ENCODE measurements around the gene PRDX5. TPM values are rescaled to one million over a fixed set of nuclear protein-coding genes. Genes with fewer than 3 reads are reported as not detected.
"Not testable (repeated sequence)": the region's sequence is repeated elsewhere in the genome, so short reads cannot be mapped to it uniquely, and the experiment has no call there.

The PRDX5 gene
- total RNA-seq, 1 experiment from 2014 or later: 228 TPM

DNA sequence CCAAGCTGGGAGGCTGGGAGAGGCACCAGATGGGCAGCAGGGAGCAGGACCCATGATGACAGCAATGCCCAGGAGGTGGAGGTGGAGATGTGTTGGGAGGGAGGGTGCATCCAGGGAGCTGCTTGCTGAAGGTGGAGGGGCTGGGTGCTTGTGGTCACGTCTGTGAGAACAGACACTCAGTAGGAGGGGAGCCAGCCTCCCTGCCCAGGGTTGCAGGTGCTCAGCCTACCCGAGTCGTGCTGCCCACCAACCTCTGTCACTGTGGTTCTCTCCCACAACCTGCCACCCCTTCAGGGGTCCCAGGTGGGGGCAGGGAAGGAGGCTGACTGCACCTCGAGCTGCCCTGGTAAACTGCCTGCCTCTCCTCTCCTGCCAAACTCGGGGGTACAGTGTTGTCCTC lies 5.5 kb downstream of the PRDX5 start:
- no peaks in the 10 kb centered on the region for H3K27me3 Mint-ChIP-seq (ENCODE audit: low read depth)
- Histone ChIP-seq H2AFZ (ENCODE audit: low read length) (no peak overlapping the region), H3K18ac (ENCODE audit: insufficient read length, low read depth, low read length) (no peak overlapping the region), H3K14ac (ENCODE audit: insufficient read depth, low read length) (peak overlapping the region; percentile 41; the same call in 1 of the 2 replicates), H3K27me3 (ENCODE audit: insufficient read depth, low read length) (no peaks in the 10 kb centered on the region), H2BK5ac (ENCODE audit: insufficient read length, low read length) (no peak overlapping the region), H3K23ac (ENCODE audit: insufficient read length, low read depth, low read length) (no peak overlapping the region), H3K4me2 (ENCODE audit: insufficient read depth, insufficient read length, low read length) (no peak overlapping the region), H3K9me3 (ENCODE audit: control insufficient read depth, low read depth, low read length) (no peaks in the 10 kb centered on the region), H2BK15ac (ENCODE audit: low read depth, low read length) (no peak overlapping the region), H3K23me2 (ENCODE audit: insufficient read length, low read depth, low read length, poor library complexity, severe bottlenecking) (no peaks in the 10 kb centered on the region), H3K9ac (ENCODE audit: extremely low read depth, insufficient read length, low read length) (no peak overlapping the region), H3K79me1 (ENCODE audit: insufficient read depth, low read depth, low read length, poor library complexity, severe bottlenecking) (no peaks in the 10 kb centered on the region), H4K91ac (ENCODE audit: insufficient read length, low read depth, low read length) (no peak overlapping the region), H3K79me2 (ENCODE audit: insufficient read depth, low read length) (no peaks in the 10 kb centered on the region), H2BK20ac (ENCODE audit: low read depth, low read length, poor library complexity, severe bottlenecking) (no peak overlapping the region), H3K4me1 (ENCODE audit: insufficient read depth, low read length) (no peaks in the 10 kb centered on the region; the same call in 1 of the 2 replicates), H4K20me1 (ENCODE audit: control insufficient read depth, insufficient read depth, insufficient read length) (peaks cover 2% of the 10 kb centered on the region), H3T11ph (ENCODE audit: low read length) (no peak overlapping the region), H4K5ac (ENCODE audit: insufficient read length, low read depth, low read length) (no peak overlapping the region), H3K4ac (ENCODE audit: low read depth, low read length) (no peak overlapping the region), H2BK120ac (ENCODE audit: low read depth, low read length, poor library complexity, severe bottlenecking) (no peak overlapping the region), H3K27ac (ENCODE audit: insufficient read length, low read depth, low read length) (no peak overlapping the region), H2BK12ac (ENCODE audit: insufficient read length, low read depth, low read length) (no peak overlapping the region), H3K56ac (ENCODE audit: insufficient read length, low read depth, low read length) (no peak overlapping the region), H4K8ac (replicated peaks; ENCODE audit: insufficient read length, low read depth, low read length) (no peak overlapping the region), H2AK5ac (ENCODE audit: insufficient read length, low read length) (no peak overlapping the region)
- peaks cover 9 to 22% (median 19%) of the 10 kb centered on the region in 3 experiments; a peak in 6 of 7 replicates for H3K36me3 Mint-ChIP-seq (ENCODE audit: insufficient read depth in 1 of 3, low read depth in 3 of 3)
- peak overlapping the region; percentile 84 to 94 (median 90); a peak in 4 of 7 replicates for H3K27ac Mint-ChIP-seq
- TF ChIP-seq, protein P1, sequence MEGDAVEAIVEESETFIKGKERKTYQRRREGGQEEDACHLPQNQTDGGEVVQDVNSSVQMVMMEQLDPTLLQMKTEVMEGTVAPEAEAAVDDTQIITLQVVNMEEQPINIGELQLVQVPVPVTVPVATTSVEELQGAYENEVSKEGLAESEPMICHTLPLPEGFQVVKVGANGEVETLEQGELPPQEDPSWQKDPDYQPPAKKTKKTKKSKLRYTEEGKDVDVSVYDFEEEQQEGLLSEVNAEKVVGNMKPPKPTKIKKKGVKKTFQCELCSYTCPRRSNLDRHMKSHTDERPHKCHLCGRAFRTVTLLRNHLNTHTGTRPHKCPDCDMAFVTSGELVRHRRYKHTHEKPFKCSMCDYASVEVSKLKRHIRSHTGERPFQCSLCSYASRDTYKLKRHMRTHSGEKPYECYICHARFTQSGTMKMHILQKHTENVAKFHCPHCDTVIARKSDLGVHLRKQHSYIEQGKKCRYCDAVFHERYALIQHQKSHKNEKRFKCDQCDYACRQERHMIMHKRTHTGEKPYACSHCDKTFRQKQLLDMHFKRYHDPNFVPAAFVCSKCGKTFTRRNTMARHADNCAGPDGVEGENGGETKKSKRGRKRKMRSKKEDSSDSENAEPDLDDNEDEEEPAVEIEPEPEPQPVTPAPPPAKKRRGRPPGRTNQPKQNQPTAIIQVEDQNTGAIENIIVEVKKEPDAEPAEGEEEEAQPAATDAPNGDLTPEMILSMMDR (conservative IDR thresholded peaks at IDR 0.05): no peak
- H3K9me3 Mint-ChIP-seq: no peaks in the 10 kb centered on the region
- WGBS (ENCODE audit: extremely low coverage, insufficient read length, low lambda C conversion rate): no CpG with 5 or more reads among the region's 5 CpGs
- DNase-seq: no peak
- no peak overlapping the region for H3K4me3 Mint-ChIP-seq
- H3K4me1 Mint-ChIP-seq: peaks cover 21 to 28% of the 10 kb centered on the region in 2 experiments

DNA sequence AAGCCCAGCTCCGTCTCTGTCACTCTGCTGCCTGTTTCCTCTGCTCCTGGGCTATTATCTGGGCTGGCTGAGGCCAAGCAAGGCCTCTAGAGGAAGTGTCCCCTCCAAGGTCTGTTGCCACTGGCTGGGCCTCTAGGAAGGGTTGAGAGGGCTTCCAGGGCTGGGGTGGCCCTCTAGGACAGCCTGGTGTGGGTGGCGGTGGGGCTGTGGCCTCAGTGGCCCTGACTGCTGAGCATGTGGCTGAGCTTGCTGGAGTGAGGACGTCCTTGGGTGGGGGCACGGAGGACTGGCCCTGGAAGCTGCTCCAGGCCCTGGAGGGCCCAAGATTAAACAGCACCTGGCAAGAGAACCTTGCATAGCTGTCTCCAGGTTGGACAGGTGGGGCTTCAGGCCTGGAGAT lies 6.1 kb downstream of the PRDX5 start:
- H3K27ac ChIP-seq (ENCODE audit: insufficient read length, low read depth, low read length); H4K20me1 ChIP-seq (ENCODE audit: control insufficient read depth, insufficient read depth, insufficient read length); H3K56ac ChIP-seq (ENCODE audit: insufficient read length, low read depth, low read length); H2BK5ac ChIP-seq (ENCODE audit: insufficient read length, low read length); H3K4ac ChIP-seq (ENCODE audit: low read depth, low read length); H3K9me3 ChIP-seq (ENCODE audit: control insufficient read depth, low read depth, low read length); H3K27me3 ChIP-seq (ENCODE audit: insufficient read depth, low read length); H3K23me2 ChIP-seq (ENCODE audit: insufficient read length, low read depth, low read length, poor library complexity, severe bottlenecking); H3K9ac ChIP-seq (ENCODE audit: extremely low read depth, insufficient read length, low read length); H4K5ac ChIP-seq (ENCODE audit: insufficient read length, low read depth, low read length); H4K91ac ChIP-seq (ENCODE audit: insufficient read length, low read depth, low read length); H3K27me3 Mint-ChIP-seq (ENCODE audit: low read depth); H3K4me2 ChIP-seq (ENCODE audit: insufficient read depth, insufficient read length, low read length); H3K18ac ChIP-seq (ENCODE audit: insufficient read length, low read depth, low read length); H3K9me3 Mint-ChIP-seq; H2AK5ac ChIP-seq (ENCODE audit: insufficient read length, low read length); H3T11ph ChIP-seq (ENCODE audit: low read length); H3K14ac ChIP-seq (ENCODE audit: insufficient read depth, low read length); H2BK15ac ChIP-seq (ENCODE audit: low read depth, low read length); H2BK12ac ChIP-seq (ENCODE audit: insufficient read length, low read depth, low read length); DNase-seq; H3K4me3 Mint-ChIP-seq; H2BK20ac ChIP-seq (ENCODE audit: low read depth, low read length, poor library complexity, severe bottlenecking); H3K23ac ChIP-seq (ENCODE audit: insufficient read length, low read depth, low read length); H3K79me2 ChIP-seq (ENCODE audit: insufficient read depth, low read length); H2BK120ac ChIP-seq (ENCODE audit: low read depth, low read length, poor library complexity, severe bottlenecking); H3K4me1 ChIP-seq (ENCODE audit: insufficient read depth, low read length); H3K79me1 ChIP-seq (ENCODE audit: insufficient read depth, low read depth, low read length, poor library complexity, severe bottlenecking); H2AFZ ChIP-seq (ENCODE audit: low read length); H4K8ac ChIP-seq (replicated peaks; ENCODE audit: insufficient read length, low read depth, low read length): not testable (repeated sequence)
- Mint-ChIP-seq H3K4me1 (peaks cover 19 to 26% of the 10 kb centered on the region in 2 experiments), H3K27ac (peak overlapping the region; percentile 45 to 94 (median 90); a peak in 4 of 7 replicates), H3K36me3 (ENCODE audit: insufficient read depth in 1 of 3, low read depth in 3 of 3) (peaks cover 9 to 22% (median 19%) of the 10 kb centered on the region in 3 experiments; a peak in 6 of 7 replicates)
- WGBS (ENCODE audit: extremely low coverage, insufficient read length, low lambda C conversion rate): no CpG with 5 or more reads among the region's 4 CpGs
